NCI-H2227 (cell line): ENCODE results near the gene STK33.
A peak's percentile ranks its signal among the peaks of the same experiment; 100 is the strongest.

Experiments used
- DNase-seq: peaks from one replicate; lab custom pipeline; 2025; ENCODE audit not compliant: unreplicated experiment; lab: John Stamatoyannopoulos, UW

Gene STK33

DNA sequence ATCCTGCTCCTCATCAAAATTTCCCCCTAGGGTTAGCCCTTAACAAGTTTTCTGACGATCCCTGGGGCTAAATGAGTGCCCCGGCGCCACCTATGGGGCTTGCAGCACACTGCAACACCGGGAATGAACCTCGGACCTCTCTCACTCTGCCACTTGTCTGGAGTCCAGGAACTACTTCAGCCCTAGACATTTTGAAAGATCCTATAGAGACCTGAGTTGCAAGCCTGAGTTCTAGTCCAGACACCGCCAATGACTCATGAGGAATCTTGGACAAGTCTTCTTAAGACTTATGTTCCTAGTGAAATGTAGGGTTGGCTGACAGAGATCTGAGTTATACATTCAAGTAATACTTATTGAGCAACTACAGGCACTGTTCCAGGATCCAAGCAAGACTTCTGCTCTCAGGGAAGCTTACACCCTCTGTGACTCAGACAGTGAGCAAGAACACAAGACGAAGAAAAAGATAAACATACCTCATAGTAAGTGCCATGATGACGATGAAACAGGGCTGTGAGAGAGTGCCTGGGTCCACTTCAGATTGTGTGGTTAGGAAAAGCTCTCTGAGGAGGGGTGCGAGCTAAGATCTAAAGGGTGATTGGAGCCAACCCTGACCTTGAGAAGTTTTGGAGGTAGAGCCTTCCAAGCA is 10.2 kb upstream of the STK33 start:
- DNase-seq = peak; percentile 22

DNA sequence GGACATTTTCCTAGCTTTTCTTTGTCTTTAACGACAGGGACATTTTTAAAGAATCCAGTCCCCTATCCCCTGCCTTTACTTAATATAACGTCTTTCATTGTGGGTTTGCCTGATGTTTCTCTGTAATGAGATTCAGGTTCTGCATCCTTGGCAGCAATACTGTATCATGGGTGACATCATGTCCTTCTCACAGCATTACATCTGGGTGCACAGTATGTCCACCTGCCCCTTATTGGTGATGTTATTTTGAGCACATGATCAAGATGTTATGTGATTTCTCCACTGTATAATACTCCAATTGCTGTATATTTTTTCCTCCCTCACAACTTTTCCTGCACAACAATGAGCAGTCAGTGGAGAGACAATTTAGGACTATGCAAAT is 9.7 kb upstream of the STK33 start:
- DNase-seq = no peak

DNA sequence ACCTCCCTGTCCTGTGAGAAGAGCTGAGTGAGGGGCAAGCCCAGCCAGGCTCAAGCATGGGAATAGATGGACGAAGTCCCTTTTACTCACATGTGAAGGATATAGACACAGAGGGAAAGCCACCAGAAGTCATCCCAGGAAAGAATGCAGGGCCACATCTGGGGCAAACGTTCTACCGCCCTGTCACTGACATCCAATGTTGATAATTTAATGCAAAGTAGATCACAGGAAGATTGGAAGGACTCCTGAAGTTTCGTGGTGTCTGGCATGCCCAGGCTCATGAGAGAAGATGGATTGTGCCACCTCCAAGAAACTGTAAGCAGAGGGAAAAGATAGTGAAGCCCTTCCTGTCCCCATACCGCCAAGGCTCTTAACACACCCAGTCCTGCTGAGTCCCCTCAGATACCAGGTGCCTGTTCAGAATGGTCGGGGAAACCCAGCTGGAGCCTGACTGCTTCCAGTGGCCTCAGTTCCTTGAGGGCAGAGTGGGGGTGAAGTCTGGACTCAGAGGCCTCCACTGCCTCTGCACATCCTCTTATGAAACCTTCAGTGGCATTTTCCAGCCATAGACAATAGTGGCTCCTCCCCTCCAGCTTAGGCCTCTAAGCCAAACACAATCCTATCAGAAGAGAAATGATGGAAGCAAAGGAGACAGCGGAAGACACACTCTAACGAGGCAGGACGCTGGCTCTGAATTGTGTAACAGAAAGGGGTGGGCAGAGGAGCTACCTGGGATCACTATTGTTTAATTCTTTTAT is 7.5 kb upstream of the STK33 start:
- DNase-seq = no peak

- no peak for DNase-seq
These were observed 4.5 kb upstream of the STK33 start for GRCh38 chr11:8598506-8598905.

DNA sequence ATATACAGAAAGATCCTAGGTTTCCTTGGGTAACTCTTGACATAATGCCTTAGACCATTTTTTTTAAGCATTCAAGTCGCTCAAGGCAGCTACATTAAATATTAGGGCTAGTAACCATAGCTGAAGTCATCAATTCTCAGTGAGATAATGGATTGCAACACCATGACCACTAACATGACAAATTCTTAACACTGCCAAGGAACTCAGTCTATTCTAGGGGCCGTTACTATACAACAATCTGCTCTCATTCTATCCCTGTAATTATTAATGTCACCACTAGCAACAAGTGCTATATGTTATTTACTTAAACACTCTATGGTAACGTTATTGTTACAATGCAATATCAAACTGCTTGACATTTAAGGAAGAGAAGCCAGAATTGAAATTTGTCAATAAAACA is 3.2 kb upstream of the STK33 start:
- peak; percentile 34 for DNase-seq

GRCh38 chr11:8596504-8597046 is 2.5 kb upstream of the STK33 start:
- DNase-seq = no peak

GRCh38 chr11:8593455-8593854 is 573 bp downstream of the STK33 start:
- DNase-seq = no peak

GRCh38 chr11:8587915-8588314 is 6.1 kb downstream of the STK33 start:
- DNase-seq = no peak

GRCh38 chr11:8586805-8587204 is 7.2 kb downstream of the STK33 start:
- DNase-seq = no peak

DNA sequence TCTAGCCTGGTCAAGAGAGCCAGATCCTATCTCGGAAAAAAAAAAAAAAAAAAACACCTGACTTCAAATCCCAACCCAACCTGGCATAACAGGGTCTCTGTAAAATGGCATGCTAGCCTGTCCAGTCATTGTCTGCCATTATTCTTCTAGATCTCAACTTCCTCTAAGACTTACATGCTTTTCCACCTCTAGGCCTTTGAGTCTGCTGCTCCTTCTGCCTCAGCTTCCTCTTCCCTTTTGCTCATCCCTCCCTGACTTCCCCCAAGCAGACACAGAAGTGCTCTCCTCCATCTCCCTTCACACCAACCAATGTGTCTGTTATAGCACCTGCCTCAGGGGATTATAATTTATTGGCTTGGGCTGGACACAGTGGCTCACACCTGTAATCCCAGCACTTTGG is 7.8 kb downstream of the STK33 start:
- DNase-seq = no peak

DNA sequence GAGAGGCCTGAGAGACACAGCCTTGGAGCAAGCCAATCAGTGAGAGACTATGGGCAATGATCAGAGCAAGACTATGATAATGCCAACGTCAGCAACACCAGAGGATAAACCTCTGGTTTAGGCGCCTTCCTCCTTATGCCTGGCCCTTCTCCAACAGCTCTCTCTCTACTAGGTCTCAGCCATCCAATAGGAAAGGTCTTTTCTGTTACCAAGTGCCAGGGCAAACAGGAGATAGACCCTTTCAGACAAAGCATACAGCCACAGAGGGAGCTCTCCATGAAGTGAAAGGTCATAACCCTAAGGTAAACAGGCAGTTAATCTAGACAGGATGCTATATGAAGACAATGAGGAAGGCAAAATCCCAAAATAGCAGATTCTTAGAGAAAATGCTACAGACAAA is 9.5 kb downstream of the STK33 start:
- peak; percentile 11 for DNase-seq

- no peak for DNase-seq
These were observed 9.9 kb downstream of the STK33 start for GRCh38 chr11:8584082-8584481.

GRCh38 chr11:8581300-8581699 is 12.7 kb downstream of the STK33 start:
- DNase-seq = no peak

DNA sequence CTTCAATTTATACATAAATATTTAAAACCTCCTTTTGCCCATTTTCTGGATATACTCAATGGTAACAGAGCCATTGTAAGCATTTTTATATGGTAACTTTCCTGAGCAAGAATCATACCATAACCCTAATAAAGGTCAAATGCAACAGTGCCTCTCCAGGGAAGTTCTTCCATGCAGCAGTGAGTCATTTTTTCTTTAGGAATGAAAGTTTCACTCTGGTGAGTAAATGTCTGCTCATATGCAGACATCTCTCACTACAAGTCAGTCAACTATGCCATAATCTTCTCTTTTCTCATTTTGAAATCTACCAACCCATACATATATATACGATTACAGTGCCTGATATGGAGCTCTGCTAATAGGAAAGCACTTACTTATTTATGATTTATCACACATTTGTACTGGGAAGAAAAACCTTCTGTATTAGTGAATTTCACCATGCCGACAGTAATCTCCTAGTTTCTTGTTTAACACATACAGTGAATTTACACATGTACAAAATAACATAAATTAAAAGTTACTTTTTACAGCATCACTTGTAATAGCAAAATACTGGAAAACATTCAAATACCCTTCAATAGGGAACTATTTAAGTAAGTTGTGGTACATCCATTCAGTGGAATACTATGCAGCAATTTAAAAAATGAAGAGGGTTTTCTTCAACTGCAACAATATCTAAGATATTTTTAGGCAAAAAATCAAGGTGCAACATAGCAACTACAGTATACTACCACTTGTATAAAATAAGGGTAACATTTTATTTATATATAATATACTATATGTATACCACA is 16.0 kb downstream of the STK33 start:
- no peak for DNase-seq

DNA sequence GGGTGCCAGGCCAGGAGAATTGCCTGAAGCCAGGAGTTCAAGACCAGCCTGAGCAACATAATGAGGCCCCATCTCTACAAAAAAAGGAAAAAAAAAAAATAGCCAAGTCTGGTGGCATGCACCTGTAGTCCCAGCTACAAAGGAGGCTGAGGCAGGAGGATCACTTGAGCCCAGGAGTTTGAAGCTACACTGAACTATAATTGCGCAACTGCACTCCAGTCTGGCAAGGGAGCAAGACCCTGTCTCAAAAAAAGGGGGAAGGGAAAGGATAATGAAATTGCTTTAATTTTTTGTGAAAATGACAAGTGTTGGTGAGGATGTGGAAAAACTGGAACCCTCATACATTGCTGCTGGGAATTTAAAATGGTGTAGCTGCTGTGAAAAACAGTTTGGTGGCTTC is 19.2 kb downstream of the STK33 start:
- DNase-seq = no peak

GRCh38 chr11:8573777-8574176 is 20.3 kb downstream of the STK33 start:
- DNase-seq = no peak

GRCh38 chr11:8567602-8568198 is 26.3 kb downstream of the STK33 start:
- DNase-seq = no peak

GRCh38 chr11:8566613-8567210 is 27.3 kb downstream of the STK33 start:
- DNase-seq = peak; percentile 81

GRCh38 chr11:8564526-8564925 is 29.5 kb downstream of the STK33 start:
- no peak for DNase-seq

DNA sequence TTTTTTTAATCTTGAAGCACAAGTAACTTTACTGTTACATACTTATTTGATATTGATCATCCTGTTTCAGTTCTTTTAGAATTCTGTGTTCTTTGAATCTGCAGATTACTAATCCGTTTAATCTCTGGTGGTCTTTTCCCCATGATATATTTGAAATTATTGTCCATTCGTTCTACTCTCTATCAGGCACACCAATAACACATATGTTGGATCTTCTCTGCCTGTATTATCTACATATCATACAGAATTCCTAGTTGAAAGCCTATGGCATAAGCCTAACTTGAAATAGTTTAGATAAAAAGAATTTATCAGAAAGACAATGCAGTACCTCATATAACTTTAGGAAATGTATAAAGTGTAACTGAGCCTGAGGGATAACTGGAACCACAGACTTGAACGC is 32.6 kb downstream of the STK33 start:
- no peak for DNase-seq

DNA sequence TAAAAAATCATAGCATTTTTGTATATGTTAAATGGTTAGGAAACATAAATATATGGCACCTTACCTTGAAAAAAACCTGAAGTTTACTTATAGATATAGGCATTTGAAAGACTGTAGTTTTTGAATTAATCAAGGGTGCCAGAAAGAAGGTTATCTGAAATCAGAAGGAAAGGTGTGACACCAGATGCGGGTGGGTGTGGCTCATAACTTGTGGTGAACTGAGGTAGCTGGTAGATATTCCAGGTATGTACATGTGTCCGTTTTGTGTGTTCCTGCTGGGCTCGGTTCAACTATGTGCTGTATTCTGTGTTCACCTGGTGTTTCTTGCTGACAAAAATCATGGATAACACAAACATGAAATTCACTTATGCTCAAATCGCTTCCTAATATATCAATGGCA is 35.6 kb downstream of the STK33 start:
- DNase-seq = no peak
